Testis (tissue), 2 donors: Measurements from ENCODE around the gene SH3RF3.

ENCODE experiments used
- CTCF ChIP-seq, 3 experiments: fragments of 450-650 bp in 2 of 3; fragments of 200-600 bp in 1 of 3; sonication (generic) in 1 of 3; IDR thresholded peaks; one replicate each; pipeline ENCODE4 v1.5.1; 2016 to 2019; ENCODE audit warnings: antibody characterized with exemption in 3 of 3, mild to moderate bottlenecking in 2 of 3, moderate library complexity in 1 of 3
- POLR2A ChIP-seq: fragments of 450-650 bp; IDR thresholded peaks from one replicate; pipeline ENCODE4 v1.6.1; 2017; ENCODE audit warnings: antibody characterized with exemption, mild to moderate bottlenecking, moderate library complexity

- TF ChIP-seq CTCF (IDR thresholded peaks at IDR 0.05) (no peak), POLR2A (no peak)
Observed at GRCh38 chr2:109351164-109351756, 222.3 kb downstream of the SH3RF3 start.
